ENCODE data around the gene TOR1AIP1.

The TOR1AIP1 gene

DNA sequence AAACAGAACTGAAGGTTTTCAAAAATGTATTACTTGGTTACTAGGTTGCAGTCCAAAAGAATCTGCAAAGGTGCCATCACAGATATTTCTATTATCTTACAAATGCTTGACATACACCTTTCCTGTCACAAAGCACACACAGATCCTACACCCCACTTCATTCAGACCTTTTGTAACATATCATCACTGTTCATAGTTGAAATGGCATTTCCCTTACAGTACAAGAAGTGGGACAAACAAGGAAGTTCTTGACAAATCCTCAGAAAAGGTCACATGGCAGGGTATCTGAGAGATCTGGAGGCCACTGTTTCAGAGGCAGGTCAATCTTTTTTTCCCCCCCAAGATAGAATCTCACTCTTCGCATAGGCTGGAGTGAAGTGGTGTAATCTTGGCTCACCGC lies 25.8 kb upstream of the TOR1AIP1 start:
- no peak for DNase-seq (ENCODE audit: low read depth)
- TF ChIP-seq, protein P1, sequence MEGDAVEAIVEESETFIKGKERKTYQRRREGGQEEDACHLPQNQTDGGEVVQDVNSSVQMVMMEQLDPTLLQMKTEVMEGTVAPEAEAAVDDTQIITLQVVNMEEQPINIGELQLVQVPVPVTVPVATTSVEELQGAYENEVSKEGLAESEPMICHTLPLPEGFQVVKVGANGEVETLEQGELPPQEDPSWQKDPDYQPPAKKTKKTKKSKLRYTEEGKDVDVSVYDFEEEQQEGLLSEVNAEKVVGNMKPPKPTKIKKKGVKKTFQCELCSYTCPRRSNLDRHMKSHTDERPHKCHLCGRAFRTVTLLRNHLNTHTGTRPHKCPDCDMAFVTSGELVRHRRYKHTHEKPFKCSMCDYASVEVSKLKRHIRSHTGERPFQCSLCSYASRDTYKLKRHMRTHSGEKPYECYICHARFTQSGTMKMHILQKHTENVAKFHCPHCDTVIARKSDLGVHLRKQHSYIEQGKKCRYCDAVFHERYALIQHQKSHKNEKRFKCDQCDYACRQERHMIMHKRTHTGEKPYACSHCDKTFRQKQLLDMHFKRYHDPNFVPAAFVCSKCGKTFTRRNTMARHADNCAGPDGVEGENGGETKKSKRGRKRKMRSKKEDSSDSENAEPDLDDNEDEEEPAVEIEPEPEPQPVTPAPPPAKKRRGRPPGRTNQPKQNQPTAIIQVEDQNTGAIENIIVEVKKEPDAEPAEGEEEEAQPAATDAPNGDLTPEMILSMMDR (IDR thresholded peaks at IDR 0.05; ENCODE audit: low read depth, low read length) = no peak
- TF ChIP-seq POLR2A (IDR thresholded peaks at IDR 0.05; ENCODE audit: extremely low read depth, insufficient read length) (no peak), MYC (IDR thresholded peaks at IDR 0.05; ENCODE audit: low read depth, low read length) (no peak)
- TF ChIP-seq, protein P2, sequence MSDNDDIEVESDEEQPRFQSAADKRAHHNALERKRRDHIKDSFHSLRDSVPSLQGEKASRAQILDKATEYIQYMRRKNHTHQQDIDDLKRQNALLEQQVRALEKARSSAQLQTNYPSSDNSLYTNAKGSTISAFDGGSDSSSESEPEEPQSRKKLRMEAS (IDR thresholded peaks at IDR 0.05; ENCODE audit: low read depth, low read length) = no peak
- no peak overlapping the region for H3K4me3 ChIP-seq (ENCODE audit: low read depth, low read length)

DNA sequence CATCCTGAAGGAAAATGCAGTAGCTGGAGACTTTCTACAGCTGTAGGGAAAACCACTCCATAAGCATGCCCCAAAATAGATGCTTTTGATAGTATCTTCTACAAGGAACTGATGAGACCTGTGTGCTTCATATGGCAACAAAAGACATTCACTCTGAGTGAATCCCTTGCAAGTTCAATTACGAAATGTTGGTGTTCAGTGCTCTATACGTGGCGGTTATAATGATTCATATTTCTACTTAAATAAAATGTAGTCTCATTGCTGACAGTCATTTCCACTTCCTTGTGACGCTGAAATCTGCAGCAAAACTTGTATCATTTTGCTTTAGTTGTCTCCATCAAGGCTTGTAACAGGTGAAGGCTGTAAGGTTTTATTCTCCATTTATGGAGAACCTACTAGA lies 25.1 kb upstream of the TOR1AIP1 start:
- H3K4me3 ChIP-seq (ENCODE audit: low read depth, low read length) = no peak overlapping the region
- peak; percentile 40 for DNase-seq (ENCODE audit: low read depth)
- TF ChIP-seq MYC (IDR thresholded peaks at IDR 0.05; ENCODE audit: low read depth, low read length) (no peak), POLR2A (IDR thresholded peaks at IDR 0.05; ENCODE audit: extremely low read depth, insufficient read length) (no peak)
- TF ChIP-seq, protein P1 (IDR thresholded peaks at IDR 0.05; ENCODE audit: low read depth, low read length) = no peak

DNA sequence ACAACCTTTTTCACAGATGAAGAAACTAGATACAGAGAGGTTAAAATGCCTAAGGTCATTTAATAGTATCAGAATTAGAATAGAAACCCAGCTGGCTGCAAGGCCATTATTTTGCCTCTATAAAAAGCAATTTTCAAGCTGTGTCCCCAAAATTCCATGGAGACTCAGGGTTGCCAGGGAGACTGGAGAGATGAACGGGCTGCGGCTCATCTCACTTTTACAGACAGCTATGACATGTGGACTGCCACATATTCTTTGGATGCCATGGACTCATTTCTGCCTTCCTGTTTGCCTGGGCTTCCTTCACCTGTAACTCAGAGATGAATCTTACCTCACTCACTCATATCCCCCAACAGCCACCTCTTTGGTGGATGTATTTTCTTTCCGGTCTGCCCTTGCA lies 21.4 kb upstream of the TOR1AIP1 start:
- H3K4me3 ChIP-seq (ENCODE audit: low read depth, low read length) = no peak overlapping the region
- no peak for DNase-seq (ENCODE audit: low read depth)
- TF ChIP-seq, protein P2 (IDR thresholded peaks at IDR 0.05; ENCODE audit: low read depth, low read length) = no peak
- TF ChIP-seq, protein P1 (IDR thresholded peaks at IDR 0.05; ENCODE audit: low read depth, low read length) = no peak
- TF ChIP-seq POLR2A (IDR thresholded peaks at IDR 0.05; ENCODE audit: extremely low read depth, insufficient read length) (no peak), MYC (IDR thresholded peaks at IDR 0.05; ENCODE audit: low read depth, low read length) (no peak)

DNA sequence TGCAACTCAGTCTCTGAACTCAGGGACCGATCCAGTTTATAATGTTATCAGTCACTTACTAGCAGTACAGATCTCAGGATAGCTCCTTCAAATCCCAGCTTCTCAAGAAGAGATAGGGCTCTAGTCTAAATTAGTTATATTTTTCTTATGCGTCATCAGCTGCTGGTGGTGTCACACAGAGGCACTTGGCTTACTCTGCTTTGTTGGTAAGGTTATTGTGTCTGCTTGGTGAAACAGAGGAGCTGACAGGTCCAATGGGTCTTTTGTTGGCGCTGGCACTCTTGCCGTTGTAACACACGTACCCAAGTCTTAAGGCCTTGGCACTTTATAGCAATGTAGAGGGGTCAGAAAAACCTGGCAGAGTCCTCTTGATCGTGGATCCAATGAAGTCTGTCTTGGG lies 16.7 kb upstream of the TOR1AIP1 start:
- TF ChIP-seq, protein P1 (IDR thresholded peaks at IDR 0.05; ENCODE audit: low read depth, low read length) = no peak
- TF ChIP-seq MYC (IDR thresholded peaks at IDR 0.05; ENCODE audit: low read depth, low read length) (no peak), POLR2A (IDR thresholded peaks at IDR 0.05; ENCODE audit: extremely low read depth, insufficient read length) (no peak)
- TF ChIP-seq, protein P2 (IDR thresholded peaks at IDR 0.05; ENCODE audit: low read depth, low read length) = no peak
- DNase-seq (ENCODE audit: low read depth) = no peak
- H3K4me3 ChIP-seq (ENCODE audit: low read depth, low read length) = no peak overlapping the region

DNA sequence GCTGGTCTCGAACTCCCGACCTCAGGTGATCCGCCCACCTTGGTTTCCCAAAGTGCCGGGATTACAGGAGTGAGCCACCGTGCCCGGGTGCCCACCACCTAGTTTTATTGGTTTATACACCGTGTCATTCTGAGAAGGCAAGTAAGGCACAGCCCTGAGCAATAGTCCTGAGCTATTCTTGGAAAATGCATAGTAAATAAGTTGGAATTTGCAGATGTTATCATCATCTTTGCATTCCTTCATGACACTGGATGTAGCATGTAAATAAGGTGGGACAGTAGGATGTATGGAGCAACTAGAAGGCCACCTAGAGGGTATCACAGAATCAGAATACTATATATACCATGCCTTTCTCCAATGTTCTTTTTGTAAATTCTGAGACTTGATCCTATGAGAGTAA lies 15.5 kb upstream of the TOR1AIP1 start:
- H3K4me3 ChIP-seq (ENCODE audit: low read depth, low read length) = no peak overlapping the region
- TF ChIP-seq, protein P1 (IDR thresholded peaks at IDR 0.05; ENCODE audit: low read depth, low read length) = no peak
- TF ChIP-seq POLR2A (IDR thresholded peaks at IDR 0.05; ENCODE audit: extremely low read depth, insufficient read length) = no peak
- no peak for DNase-seq (ENCODE audit: low read depth)

DNA sequence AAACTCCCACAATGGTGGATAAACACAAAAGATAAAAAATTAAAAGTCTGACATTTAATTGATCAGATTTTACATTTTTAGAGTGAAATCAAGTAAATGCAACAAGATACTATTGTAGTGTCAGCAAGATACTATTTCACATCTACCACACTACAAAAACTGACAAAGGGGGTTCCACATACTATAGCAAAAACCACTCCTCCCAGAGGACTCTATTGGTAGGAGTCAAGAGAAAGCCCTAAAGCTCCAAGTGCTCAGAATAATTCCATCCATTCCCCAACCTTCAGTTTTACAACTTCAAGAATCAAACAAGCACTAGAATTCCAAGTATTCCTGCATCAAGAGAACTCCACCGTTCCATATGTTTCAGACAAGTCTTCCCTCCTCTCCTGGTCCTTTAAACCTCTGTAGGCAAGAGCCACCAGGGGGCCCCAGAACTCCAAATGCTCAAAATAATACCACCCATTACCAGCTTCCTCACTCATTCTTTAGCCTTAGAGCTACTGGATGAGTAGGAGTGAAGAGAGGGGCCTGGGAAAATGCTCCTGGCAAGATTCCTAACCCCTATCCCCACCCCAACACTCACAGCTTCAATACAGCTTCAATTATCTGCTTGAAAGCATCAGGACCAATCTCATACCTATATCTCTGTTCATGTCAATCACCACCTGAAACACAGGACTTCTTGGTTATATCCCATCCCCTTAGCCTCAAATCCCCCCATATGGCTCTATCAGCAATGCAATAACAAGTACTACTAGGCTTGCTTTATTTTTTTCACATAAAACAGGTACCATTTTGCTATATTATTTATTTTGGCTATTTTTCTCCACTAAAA lies 14.4 kb upstream of the TOR1AIP1 start:
- no peak overlapping the region for H3K4me3 ChIP-seq (ENCODE audit: low read depth, low read length)
- peak; percentile 57 for DNase-seq (ENCODE audit: low read depth)
- no peak for TF ChIP-seq MYC (IDR thresholded peaks at IDR 0.05; ENCODE audit: low read depth, low read length)
- TF ChIP-seq, protein P1 (IDR thresholded peaks at IDR 0.05; ENCODE audit: low read depth, low read length) = peak; percentile 73

All from NB4 (cell line).